ENCODE results near the gene INPP4B. TPM values are rescaled to one million over a fixed set of nuclear protein-coding genes. Genes with fewer than 3 reads are reported as not detected.
"Not testable (repeated sequence)": the region's sequence is repeated elsewhere in the genome, so short reads cannot be mapped to it uniquely, and the experiment has no call there.

INPP4B gene
- polyA plus RNA-seq, 1 donor: 36.4 TPM

DNA sequence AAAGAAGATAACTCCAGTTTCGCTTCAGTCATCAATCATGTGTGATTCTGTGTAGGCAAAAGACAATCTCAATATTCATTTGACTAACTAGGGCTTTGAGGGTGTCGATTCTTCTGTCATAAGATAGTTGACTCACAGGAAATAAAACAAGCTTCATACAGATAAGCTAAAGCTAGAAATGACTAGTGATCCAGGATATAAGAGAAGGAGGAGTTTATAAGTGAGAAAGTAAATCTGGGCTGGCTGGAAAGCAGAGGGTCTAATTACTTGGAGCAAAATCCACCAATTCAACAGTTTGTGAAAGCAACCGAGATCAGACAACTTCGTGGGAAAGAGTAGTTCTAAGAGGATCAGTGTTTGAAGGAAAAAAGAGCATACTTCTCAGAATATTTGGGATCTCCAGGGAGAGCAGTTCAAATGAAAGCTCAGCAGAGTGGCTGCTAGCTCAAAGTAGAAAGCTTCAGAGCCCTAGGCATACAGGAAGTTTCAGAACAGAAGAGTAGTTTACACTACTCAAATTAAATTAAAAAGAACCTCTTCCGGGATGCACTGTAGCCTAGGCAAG lies 429.3 kb downstream of the INPP4B start:
- no peak for DNase-seq (ENCODE audit: low read depth)

DNA sequence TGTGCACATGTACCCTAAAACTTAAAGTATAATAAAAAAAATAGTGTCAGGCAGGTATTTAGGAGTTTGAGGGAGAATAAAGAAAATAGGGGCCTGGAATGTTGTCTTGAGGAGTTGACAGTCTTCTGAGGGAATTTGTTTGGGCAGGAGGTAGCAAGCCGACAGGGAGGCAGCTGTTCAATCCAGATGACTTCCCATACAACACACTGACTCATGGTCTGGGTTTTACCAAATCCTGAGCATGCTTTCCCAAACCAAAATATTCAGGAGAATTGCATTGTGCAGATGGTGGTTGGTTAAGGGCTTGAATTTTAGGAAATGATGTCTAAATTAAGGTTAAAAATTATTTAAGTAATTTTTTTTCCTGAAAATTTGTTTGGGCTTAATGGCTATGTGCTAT lies 430.0 kb downstream of the INPP4B start:
- DNase-seq (ENCODE audit: low read depth): no peak

DNA sequence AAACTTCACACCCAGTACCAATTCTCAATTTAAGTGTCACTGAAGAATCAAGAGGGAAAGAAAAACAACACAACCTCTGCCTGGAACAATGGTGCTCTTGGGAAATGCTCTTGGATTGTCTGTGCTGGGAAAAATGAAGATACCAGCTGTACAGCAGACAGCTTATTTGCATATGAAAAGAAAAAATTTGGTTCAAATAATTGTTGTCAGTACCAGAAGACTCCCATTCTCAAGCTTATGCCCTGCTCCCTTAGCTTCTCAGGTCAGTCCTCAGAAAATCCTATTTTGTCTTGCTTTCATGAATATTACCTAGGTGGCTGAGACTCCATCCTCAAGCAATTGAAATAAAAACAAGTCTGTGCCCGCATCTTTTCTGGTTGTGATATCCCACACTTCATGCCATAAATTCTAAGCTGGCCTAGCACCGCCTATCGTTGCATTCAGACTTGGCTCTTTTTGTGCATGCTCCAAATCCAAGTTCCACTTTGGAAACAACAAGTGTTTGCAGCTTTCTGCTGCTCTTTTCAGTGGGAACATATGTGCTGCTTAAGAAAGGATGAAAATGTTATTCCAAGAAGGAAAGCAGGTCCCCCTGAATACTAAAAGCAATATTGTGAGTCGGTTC lies 431.6 kb downstream of the INPP4B start:
- DNase-seq (ENCODE audit: low read depth): no peak

DNA sequence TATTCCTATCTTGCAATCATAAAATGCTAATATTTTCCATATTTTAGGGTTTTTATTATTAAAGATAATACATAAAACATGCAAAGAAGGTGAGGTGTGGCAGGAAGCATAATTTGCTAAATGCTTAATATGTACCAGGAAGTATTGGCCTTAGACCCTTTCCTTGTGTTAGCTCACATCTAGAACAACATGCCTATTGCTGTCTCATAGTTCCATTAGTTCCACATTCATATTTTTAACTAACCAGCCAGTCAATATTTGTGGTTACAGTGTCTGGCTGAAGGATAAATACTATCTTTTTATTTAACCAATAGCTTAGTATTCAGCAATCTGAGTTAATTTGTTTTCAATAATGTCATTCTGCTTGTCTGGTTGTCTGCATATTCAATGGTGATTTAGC lies 432.6 kb downstream of the INPP4B start:
- DNase-seq (ENCODE audit: low read depth): no peak

DNA sequence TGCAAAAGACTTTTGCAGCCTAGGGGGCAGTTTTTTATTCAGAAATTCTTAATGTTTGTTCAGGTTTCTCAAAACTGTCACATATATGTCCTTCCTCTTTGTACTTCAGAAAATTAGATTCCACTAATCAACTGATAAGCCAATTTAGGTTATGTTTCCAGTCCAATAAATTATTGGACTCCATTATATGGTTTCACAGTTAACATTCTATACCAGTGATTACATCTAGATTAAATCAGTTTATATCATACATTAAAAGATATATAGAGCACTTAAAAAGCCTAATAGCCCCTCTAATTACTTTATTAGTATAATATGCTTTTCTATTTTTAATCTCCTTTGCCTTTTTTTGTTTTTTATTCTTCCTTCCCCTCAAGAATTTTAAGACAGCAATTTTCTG lies 434.1 kb downstream of the INPP4B start:
- DNase-seq (ENCODE audit: low read depth): no peak

DNA sequence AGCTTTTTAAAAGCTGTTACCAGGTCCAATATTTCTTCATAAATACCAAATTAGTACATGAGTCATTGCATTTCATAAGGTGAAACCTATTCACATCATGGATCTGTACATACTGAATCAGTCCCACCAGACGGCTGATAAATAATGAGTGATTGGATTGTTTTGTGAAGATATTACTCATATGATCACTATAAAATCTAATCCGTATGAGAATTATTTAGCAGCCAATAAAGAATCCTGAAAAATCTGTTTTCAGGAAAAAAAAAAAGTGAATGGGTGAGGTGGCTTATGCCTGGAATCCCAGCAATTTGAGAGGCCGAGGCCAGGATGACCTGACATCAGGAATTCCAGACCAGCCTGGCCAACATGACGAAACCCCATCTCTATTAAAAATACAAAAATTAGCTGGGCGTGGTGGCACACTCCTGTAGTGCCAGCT lies 438.1 kb downstream of the INPP4B start:
- DNase-seq (ENCODE audit: low read depth): no peak

DNA sequence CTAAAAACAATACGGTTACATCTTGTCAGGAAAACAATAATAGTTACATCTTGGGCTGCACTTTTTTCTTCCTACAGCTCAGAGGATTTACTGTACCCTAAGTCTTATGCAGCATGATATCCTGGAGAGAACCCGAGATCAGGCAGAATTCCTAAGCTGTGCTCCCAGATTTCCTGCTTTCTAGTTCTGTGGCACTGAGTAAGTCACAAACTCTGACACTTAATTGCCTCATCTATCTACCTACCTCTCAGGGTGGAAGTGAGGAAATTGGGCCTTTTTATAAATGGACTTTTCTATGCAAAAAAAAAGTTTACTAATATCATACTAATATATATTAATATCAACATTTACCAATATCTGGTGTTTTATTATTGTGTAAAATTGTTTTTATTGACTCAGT lies 438.5 kb downstream of the INPP4B start:
- DNase-seq (ENCODE audit: low read depth): no peak

DNA sequence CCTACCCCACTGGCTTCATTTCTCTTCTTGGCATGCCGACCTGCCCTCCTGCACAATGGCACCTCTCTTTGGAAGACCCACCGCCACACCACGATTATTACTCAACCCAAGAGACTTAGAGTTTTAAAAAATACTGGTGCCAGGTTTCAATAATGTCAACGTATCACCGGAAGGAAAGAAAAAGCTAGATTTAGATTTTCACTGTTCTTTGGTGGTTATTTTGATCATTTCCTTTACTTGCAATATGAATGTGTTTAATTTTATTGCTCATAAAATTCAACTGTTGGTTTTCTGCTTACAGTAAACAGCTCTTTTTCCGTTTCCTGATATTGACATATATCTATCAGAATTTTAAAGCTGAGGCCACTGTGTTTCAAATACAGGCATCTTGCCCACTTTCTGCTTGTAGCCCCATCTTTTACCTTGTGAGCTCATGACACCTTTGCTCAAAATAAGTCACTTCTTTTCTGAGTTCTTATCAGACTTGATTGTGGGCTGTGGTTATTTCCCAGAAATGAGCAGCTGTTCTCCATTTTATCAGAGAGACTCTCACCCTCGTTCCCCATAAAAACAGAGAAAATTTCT lies 439.1 kb downstream of the INPP4B start:
- DNase-seq (ENCODE audit: low read depth): no peak

DNA sequence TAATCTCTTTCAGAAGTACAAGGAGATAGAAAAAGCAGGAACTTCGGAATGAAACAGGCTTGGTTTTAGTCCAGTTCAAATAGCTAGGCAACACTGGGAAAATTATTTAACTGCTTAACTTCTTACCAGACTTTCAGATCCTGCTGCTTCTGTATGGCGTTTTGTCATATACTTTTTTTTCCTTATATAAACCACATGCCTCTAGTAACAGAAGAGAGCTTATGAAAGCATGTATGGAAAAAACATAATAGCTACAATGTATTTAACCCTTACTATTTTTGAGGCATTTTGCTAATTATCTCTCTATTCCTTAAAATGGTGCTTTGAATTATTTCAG lies 439.6 kb downstream of the INPP4B start:
- DNase-seq (ENCODE audit: low read depth): no peak

DNA sequence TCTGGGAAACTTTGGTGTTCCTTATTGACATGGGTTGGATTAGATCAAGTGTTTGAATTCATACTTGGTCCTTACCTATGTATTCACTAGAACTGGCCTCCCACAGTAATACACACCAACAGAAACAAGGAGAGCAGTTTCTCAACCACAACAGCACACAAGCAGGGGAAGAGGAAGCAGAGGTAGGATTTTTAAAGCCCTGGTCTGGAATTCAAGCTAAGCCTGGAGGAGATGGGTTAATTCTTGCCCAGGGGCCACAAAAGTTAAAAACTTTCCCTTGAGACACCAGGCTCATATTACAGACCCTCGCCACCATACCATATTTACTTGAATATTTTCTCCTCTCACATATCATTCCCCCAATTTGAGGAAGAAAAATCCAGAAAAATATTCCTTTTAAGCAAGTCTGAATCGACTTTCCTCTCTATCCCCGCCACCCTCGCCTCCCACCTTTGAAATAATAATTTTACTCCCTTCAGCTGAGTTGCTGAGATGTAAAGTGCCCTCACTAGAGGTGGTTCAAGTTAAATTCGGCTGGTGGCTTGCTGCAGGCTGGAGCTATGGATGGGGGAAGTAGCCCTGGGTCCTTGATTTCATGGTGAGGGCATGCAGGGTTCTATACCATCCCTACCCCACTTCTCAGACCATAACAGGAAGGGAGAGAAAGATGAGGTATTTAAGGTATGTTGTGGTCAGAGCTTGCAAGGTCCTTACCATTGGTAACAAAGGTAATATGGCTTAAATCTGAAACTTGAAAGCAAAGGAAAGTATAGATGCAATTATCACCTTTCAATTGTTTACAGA lies 440.2 kb downstream of the INPP4B start:
- no peak for DNase-seq (ENCODE audit: low read depth)

DNA sequence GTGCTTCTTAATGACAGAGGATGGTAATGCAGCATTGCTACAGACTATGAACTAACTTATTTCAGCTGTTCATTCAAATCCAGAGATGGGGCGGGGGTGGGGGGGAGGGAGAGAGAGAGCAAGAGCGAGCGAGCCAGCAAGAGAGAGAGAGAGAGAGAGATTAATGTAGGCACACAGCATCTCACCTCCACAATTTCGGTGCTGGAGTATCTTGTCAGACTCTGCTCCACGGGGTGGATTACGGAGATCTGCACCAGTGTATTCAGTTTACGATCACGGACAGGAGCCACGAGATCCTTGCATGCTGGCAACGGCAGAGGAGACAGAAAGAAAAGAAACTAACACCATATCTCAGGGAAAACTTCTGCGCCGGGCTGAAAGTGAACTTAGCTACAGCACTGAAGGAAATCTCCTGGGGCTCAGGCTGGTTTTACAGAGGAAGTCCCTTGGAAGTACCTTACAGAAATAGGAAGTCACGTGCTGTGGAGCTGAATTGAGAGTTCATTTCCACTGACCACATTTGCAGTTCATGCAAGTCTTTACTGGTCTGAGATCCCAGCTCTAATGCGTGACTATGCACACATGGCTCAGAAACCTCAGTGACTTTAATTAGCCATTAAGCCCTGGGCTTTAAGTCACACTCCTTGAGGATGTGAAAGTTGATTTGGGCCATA lies 440.9 kb downstream of the INPP4B start:
- peak; percentile 46 for DNase-seq (ENCODE audit: low read depth)

DNA sequence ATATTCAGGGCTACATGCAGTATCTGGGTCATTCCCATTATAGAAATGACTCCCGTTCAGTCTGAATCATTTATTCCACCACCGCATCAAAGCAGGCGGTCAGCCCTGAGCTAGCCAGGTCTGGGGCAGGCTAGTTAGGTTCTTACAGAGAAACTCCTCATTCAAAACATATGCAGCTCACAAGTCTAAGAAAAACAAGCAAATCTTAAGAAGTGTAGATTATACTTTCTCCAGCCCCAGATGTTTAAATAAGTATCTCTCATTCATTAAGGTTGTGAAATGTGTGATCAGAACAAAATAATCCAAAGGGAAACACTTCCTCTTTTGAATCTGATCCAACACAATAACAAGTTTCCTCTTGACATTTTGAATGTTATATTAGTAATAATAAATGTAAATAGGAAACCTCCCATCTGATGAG lies 441.9 kb downstream of the INPP4B start:
- no peak for DNase-seq (ENCODE audit: low read depth)

DNA sequence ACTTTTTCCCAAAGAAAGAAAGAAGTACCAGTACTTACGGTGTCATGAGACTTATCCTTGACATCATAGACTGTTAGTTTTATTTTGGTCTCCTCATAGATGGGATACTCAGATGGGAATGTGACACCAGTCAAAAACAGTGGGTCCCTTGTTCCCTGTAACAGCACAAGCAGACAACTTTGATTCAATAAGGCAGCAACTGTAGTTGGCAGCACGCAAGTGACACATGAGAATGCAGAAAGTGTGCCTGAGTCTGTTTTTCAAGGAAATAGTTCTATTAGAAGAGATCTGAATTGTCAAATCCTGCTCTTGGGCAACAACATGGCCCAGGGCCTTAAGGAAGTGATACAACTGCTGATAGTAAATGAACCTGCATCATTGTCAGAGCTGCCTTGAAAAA lies 443.2 kb downstream of the INPP4B start:
- DNase-seq (ENCODE audit: low read depth): no peak

DNA sequence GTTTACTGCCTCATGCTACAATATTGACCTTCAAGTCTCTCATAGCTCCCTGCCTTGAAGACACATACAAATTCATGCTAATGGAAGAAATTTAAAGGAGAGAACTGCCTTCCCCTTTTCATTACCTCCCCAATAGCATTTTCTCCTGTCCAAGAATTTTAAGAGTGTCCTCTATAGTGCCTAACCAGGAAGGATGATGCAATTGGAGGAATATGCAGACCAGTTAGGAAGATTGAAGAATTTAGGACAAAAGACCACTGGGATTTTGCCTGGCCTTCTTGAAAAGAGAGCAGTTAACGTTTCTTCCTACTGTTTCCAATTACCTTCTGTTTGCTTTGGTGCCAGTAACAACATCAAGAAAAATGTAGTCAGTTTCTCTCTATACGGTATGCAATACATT lies 443.9 kb downstream of the INPP4B start:
- DNase-seq (ENCODE audit: low read depth): no peak

DNA sequence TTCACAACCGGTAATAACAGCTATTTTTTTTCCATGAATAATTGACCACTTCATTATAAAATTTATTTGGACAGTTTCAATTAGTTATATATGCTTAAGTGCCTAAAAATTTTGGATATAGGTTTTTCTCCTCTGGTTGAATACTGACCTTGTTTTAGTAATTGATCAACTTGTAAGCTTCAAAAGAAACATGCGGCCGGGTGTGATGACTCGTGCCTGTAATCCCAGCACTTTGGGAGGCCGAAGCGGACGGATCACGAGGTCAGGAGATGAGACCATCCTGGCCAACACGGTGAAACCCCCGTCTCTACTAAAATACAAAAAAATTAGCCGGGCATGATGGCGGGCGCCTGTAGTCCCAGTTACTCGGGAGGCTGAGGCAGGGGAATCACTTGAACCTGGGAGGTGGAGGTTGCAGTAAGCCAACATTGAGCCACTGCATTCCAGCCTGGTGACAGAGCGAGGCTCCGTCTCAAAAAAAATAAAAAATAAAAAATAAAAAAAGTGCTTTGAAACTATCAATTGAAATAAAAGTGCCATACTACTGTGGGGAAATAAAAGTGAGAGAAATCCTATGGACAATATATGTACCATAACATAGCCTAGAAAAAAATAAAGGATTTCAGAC lies 448.6 kb downstream of the INPP4B start:
- DNase-seq (ENCODE audit: low read depth): not testable (repeated sequence)

DNA sequence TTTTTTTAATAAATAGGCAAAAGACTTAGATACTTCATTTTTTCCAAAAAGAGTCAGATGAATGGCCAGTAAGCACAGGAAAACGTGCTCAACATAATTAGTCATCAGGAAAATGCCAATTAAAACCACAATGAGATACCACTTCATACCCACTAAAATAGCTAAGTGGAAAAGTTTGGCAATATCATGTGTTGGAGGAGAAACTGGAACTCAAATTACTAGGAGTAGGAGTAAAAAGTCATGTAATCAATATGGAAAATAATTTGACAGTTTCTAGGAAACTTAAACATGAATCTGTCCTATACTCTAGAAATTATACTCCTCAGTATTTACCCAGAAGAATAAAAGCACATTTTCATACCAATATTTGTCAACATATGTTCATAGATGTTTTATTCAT lies 449.8 kb downstream of the INPP4B start:
- DNase-seq (ENCODE audit: low read depth): no peak

DNA sequence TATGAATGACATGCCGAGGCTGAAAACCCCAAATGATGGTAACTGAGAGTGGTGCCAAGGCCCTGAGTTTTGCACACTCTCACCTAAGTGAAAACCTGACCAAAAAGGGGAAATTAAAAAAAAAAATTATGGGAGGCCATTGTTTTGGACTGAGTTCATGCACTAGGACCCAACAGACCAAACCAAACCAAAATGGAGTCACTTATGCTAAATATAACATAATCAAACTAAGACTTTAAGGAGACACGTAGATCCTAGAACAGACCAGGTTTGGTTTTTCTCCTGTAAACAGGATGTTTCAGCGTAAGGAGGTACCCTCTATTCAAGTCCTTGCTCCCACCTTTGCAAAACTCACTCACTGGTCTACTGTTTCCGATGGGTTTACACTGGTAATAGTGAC lies 453.0 kb downstream of the INPP4B start:
- DNase-seq (ENCODE audit: low read depth): no peak

DNA sequence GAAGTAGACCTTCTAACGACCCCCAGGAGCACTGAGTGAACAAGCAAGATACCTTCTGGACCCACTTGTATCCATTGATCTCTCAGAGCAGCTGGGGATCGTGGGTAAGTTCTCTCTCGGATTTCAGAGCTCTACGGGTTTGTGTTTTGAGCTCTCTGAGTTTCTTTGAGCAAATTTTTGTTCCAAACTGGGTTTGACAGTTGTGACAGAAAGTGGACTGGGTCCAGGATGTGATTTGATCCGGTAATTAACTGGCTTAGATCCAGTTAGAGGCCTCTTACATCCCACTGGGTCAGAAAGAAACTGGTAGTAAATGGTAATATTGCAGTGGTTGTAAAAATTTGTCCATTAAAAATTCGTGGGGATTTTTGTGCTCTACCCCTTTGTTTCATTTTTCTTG lies 459.2 kb downstream of the INPP4B start:
- DNase-seq (ENCODE audit: low read depth): no peak

DNA sequence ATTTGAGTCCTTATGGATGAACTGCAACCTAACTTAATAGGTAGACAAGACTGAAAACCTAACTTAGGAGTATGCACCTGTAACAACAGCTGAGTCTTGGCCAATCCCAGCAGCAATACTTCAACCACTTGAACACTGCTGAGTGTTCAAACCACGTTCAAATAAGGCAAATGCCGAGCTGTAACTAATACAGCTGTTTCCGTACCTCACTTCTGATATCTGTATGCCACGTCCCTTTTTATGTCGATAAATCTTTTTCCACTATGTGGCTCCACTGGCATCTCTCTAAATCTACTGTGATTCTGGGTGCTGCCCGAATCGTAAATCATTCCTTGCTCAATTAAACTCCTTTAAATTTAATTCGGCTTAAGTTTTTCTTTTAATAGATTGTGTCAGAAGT lies 459.7 kb downstream of the INPP4B start:
- DNase-seq (ENCODE audit: low read depth): no peak

DNA sequence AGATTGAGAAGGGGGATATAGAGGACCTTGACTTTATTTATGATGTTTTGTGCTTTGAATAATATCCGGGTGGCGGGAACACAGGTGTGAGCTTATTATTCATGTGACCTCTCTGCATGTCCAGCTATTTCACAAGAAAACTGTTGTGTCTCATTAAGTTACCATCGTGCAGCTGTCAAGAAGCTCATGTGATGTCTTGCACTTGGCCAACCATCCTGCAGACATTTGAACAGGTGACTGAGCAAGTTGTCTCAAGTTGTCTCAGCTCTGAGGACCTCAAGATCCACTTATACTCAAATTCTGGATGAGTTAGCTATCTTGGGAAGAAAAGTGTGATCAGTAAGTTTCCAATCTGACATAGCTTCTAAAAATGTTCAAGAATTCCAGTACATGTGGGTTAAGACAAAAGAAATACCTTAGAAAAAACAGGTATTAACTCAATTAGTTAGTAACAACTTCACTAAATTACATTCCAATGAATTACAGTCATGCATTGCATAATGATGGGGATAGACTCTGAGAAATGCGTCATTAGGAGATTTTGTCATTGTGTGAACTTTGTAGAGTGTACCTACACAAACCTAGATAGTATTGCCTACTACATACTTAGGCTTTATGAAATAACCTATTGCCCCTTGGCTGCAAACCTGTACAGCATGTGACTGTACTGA lies 462.2 kb downstream of the INPP4B start:
- DNase-seq (ENCODE audit: low read depth): no peak

DNA sequence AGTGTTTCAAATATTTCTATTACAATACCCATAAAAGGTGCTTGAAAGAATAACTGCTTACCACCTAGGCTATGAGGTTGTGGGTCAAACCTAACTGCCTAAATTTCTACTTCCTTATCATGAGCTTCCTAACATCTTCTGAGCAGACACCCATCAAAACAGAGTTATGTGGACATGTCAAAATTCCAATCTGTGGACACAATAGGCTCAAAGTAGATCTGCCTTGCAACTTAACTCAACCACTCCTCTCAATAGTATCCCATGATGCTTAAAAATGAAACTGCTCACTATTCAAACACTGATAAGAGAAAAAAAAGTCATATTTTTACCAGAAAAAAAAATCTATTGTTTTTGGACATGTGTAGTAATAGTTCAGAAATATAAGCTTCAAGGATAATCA lies 462.7 kb downstream of the INPP4B start:
- DNase-seq (ENCODE audit: low read depth): no peak

Measured in forelimb muscle (tissue), 1 donor.